Ureter (tissue), 1 donor: ENCODE measurements around the gene KCNJ6. TPM values are rescaled to one million over a fixed set of nuclear protein-coding genes. Genes with fewer than 3 reads are reported as not detected.
"Not testable (repeated sequence)": the region's sequence is repeated elsewhere in the genome, so short reads cannot be mapped to it uniquely, and the experiment has no call there.

Source experiments
- DNase-seq: peaks from one replicate; pipeline ENCODE4 v3.0.0-alpha.2; 2020; ENCODE audit warnings: low spot score
- total RNA-seq: library from RNA; stranded (reverse); gene quantifications from one replicate; pipeline ENCODE4 v1.2.4, GENCODE V29; 2023
- donor health status: DM: yes; HTN: yes; CAD: no.

Gene KCNJ6, protein sequence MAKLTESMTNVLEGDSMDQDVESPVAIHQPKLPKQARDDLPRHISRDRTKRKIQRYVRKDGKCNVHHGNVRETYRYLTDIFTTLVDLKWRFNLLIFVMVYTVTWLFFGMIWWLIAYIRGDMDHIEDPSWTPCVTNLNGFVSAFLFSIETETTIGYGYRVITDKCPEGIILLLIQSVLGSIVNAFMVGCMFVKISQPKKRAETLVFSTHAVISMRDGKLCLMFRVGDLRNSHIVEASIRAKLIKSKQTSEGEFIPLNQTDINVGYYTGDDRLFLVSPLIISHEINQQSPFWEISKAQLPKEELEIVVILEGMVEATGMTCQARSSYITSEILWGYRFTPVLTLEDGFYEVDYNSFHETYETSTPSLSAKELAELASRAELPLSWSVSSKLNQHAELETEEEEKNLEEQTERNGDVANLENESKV
- not detected for total RNA-seq

GRCh38 chr21:37916310-37917051 is at the start of gene KCNJ6:
TSS of gene KCNJ6 (minus strand) at chr21:37916457. CDS start at chr21:37840682, 75,775 bp downstream.
- DNase-seq: no peak

- DNase-seq: no peak
Measured at GRCh38 chr21:37965088-37965805, 49.0 kb upstream of the KCNJ6 start.

GRCh38 chr21:37958537-37958936 is 42.3 kb upstream of the KCNJ6 start:
- DNase-seq: no peak

DNA sequence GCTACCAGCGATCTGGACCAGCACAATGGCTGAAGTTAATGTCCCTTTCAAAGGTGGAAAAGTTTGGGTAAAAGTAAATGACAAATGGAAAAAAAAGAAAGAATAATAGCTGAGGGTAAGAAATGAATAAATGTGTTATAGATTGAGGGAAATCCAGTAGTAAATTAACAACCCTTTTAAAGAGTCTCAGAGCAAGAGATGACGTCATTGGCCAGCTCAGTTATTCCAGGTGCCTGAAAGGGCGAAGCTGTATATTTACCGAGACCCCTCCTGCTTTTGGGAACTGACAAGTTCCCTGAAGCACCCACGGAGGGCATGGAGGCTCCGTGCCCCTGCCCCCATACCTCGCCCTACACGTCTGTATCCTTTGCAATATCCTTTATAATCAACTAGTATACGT is 40.5 kb upstream of the KCNJ6 start:
- no peak for DNase-seq

DNA sequence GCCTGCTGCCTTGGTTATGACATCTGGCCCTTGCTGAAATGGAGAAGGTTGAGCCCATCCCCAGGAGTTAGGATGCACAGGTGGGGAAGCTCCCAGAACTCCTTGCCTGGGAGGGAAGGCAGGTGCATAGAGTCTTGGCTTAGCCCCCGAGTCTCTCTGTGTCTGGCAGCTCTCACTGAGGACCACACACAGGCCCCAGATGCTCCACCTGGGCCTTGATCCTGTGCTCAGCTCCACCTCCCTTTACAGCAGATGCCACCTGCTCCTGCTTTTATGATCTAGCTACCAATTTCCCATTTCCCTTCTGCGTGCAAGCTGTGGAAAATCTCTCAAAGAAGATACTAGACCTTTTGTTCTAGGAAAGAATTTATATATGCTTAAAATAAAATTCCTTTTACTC is 28.8 kb upstream of the KCNJ6 start:
- no peak for DNase-seq

- DNase-seq: no peak
Measured at GRCh38 chr21:37944496-37944895, 28.2 kb upstream of the KCNJ6 start.

DNA sequence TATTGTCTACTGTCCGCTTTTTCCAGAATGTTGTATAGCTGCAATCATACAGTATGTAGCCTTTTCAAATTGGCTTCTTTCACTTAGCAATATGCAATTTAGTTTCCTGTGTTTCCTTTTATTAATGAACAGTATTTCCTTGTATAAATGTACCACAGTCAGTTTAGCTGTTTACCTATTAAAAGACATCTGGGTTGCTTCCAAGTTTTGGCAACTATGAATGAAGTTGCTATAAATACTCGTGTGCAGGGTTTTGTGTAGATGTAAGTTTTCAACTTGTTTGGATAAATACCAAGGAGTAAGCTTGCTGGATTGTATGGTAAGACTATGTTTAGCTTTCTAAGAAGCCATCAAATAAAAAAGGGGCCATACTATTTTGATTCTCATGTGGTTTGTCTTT is 24.4 kb upstream of the KCNJ6 start:
- no peak for DNase-seq

- no peak for DNase-seq
Measured at GRCh38 chr21:37939838-37940237, 23.6 kb upstream of the KCNJ6 start.

GRCh38 chr21:37939251-37939650 is 23.0 kb upstream of the KCNJ6 start:
- DNase-seq: no peak

GRCh38 chr21:37937668-37938067 is 21.4 kb upstream of the KCNJ6 start:
- no peak for DNase-seq

DNA sequence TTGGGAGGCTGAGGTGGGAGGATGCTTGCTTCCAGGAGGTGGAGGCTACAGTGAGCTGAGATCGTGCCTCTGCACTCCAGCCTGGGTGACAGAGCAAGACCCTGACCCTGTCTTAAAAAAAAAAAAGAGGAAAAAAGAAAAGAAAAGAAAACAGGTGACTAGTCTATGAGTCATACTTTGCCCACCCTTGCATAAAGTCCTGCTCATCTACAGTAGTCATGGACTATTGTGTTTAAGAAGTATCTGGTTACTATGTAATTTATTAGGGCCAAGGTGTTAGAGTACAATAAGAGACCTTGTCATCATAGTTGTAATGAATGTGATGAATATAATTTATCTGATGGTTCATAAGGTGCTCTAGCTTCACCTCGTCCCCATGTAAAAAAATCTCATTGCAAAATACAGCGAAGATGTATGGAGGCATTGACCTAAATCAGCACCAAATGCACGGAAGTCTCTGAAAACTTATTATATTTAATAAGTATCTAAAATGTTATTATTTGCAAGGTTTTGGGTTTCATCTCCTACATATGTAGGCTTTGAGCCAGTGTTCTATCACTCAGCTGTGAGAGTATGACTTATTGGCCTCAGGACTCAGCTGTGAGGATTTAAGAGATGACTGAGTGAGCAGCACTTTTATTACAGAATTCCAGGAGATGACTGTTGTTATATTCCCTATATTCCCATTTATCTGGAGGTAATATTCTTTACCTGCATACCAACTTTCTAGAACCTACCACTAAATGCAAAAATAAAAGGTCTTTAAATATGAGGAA is 19.9 kb upstream of the KCNJ6 start:
- no peak for DNase-seq

DNA sequence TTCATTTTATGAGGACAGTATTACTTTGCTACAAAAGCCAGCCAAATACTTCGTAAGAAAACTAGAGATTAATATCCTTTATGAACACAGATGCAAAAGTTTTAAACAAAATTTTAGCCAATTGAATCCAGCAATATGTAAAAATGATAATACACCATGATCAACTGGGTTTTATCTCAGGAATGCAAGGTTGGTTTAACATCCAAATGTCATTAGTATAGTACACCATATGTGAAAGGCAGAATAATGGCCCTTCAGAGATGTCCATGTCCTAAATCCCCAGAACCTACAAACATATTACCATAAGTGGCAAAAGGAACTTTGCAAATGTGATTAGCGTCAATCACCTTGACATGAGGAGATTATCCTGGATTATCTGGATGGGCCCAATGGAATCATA is 16.7 kb upstream of the KCNJ6 start:
- DNase-seq: no peak

- no peak for DNase-seq
Measured at GRCh38 chr21:37927711-37928110, 11.5 kb upstream of the KCNJ6 start.

DNA sequence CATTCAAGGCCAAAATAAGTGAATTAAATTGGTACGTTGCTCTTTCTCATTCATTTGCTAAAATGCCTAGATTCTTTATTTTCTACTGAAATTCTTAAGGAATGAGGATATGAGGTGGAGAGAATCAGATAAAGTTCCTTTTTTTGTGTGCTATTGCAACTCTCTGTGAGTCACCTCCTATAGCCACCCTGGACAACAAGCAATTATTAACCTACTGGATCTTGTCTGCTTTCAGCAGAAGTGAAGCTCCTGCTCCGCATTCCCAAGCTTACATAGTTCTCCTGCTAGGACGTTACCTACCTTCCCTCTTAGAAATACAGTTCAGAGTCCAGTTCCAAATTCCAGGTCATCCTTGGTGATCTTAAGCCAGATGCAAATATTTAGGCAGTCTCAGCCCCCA is 4.8 kb upstream of the KCNJ6 start:
- no peak for DNase-seq

DNA sequence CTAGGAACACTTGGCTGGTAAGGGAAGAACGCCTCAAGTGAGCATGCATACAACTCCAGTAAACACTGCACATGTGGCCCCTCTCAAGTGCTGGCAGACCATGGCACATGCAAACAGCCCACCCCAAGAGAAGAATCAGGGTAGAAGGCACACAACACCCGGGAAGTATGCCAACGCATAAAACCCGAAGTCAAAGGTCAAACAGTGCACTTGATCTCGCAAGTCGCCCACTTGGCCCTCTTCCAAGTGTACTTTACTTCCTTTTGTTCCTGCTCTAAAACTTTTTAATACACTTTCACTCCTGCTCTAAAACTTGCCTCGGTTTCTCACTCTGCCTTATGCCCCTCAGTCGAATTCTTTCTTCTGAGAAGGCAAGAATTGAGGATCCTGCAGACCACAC is 4.0 kb upstream of the KCNJ6 start:
- DNase-seq: not testable (repeated sequence)

- no peak for DNase-seq
Measured at GRCh38 chr21:37917612-37918011, 1.4 kb upstream of the KCNJ6 start.

GRCh38 chr21:37915941-37916309 is 332 bp downstream of the KCNJ6 start:
- DNase-seq: no peak

- DNase-seq: no peak
Measured at GRCh38 chr21:37915497-37915911, 753 bp downstream of the KCNJ6 start.

DNA sequence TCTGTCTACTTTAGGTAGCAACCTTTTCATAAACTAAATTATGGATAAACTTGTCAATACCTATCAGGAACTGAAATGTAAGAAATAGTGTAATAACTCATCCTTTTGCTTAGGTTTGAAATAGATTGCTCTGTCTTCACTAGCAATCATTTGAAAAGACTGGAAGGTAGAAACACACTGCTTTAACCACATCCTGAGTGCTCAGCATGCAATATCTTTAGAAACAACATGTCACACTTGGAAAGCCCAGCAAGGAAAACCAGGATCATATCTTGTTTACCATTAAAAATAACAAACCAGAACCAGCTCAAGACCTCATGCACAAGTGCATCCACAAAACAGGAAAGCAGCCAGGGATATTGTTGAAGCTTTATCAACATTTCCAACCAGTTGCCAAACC is 3.6 kb downstream of the KCNJ6 start:
- DNase-seq: no peak

GRCh38 chr21:37909936-37910335 is 6.3 kb downstream of the KCNJ6 start:
- no peak for DNase-seq

DNA sequence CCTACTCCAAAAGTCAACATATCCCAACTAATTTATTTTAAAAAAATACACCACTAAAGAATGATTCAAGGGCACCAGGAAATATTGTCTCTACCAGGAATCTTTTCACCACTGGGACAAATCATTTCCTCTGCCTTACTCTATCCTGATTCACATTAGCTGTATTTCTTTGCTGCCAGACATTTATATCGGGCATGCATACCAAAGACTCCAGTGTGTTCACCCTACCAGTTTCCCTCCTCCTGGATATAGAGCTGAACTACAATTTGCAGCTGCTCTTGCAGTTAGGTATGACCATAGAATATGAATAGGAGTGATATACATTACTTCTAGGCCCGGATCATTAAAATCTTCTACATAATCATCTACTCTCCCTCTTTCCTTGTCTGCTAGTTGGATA is 7.6 kb downstream of the KCNJ6 start:
- no peak for DNase-seq

DNA sequence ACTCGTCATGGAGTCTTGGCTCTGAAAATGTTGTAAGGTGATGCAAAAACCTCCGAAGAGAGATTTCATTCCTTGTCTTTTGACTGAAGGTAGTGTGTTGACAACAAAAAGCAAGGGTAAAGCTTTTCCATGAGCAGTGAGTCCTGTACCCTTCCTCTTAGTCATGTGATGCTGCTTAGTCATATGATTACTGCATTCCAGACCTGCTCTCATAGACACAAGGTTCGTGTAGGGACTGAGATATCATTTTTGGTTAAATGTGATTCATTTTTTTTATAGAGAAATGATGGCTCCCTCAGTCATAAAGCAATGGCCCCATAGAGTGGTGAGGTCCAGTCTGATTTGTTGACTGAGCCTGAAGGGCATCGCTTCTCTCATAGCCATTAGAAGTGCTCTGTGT is 9.2 kb downstream of the KCNJ6 start:
- DNase-seq: no peak
